PC-3 (cell line): ENCODE data around the gene EFNA5.

ENCODE experiments used
- CTCF ChIP-seq: fragments of 300-600 bp; sonication (generic); conservative IDR thresholded peaks from 2 replicates; pipeline ENCODE4 v1.5.1; 2017; ENCODE audit warnings: antibody characterized with exemption, low read depth, mild to moderate bottlenecking, low read length
- EZH2 ChIP-seq: fragments of 300-600 bp; sonication (generic); IDR thresholded peaks from one replicate; pipeline ENCODE4 v1.6.1; 2017; ENCODE audit warnings: antibody characterized with exemption, mild to moderate bottlenecking, low read length; ENCODE audit not compliant: unreplicated experiment
- EZH2phosphoT487 ChIP-seq: fragments of 300-600 bp; sonication (generic); IDR thresholded peaks from 2 replicates; pipeline ENCODE4 v1.6.1; 2018; ENCODE audit warnings: mild to moderate bottlenecking, antibody characterized with exemption, low read length, borderline replicate concordance

DNA sequence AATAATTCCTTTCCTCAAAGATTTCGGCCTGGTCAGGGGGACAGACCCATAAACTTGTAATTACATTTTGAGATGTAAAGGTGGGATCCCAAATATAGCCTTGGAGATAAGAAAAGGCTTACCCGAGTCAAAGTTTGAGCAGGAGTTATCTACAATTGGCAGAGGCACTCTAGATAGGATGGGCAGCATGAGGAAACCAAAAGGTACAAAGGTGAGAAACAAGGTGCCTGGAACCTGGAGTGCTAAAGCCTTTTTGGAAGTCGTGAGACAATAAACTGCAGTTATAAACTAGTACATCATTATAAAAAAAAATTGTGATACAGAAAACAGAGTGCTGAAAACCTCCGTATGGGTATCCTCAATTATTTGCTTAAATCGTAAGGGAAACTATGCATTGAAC lies 212.4 kb downstream of the EFNA5 start:
- TF ChIP-seq CTCF, result no peak
- TF ChIP-seq EZH2, result no peak
- TF ChIP-seq EZH2phosphoT487, result no peak
